ENCODE measurements around the gene SLC9A9.
A peak's percentile ranks its signal among the peaks of the same experiment; 100 is the strongest.

The SLC9A9 gene

DNA sequence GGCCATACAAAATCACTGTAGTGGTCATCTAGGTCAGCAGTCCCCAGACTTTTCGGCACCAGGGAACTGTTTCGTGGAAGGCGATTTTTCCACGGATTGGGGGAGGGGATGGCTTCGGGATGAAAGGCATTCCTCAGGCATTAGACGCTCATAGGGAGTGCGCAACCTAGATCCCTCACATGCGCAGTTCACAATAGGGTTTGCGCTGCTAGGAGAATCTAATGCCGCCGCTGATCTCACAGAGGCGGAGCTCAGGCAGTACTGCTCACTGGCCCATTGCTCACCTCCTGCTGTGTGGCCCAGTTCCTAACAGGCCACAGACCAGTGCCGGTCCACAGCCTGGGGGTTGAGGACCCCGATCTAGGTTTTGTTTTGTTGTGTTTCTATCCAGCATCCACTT lies 200.1 kb downstream of the SLC9A9 start:
- no peak for DNase-seq (ENCODE audit: low spot score)

DNA sequence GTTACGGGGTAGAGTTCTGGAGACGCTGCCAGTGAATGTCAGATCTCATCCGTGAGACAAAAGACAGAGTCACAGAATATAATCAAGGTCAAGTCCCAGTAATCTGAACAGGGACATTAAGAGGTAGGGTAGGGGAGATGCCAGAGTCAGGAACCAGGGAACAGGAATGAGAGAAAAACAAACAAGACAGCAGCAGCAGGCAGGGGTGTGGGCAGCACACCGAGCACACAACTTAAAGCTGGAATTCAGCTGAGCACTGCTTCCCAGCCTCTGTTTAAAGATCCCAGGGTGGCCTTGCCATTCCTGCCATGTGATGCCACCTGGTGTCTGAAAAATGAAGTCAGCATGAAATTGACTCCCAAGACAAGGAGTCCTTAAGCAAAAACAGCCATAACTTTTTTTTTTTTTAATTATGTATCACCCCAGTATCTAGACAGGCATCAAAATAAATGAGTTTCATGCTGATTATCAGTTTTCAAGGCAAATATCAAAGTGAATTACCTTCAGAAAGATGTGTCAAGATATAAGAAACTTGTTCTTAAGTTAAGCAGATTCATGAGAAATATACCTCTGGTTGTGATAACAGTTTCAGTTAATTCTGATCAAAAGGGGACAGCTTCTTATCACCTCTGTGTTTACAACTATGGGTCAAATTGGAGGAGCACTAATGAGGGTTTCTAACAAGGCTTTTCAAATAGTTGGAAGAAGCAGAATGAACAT lies 203.7 kb downstream of the SLC9A9 start:
- peak; percentile 10 for DNase-seq (ENCODE audit: low spot score)

DNA sequence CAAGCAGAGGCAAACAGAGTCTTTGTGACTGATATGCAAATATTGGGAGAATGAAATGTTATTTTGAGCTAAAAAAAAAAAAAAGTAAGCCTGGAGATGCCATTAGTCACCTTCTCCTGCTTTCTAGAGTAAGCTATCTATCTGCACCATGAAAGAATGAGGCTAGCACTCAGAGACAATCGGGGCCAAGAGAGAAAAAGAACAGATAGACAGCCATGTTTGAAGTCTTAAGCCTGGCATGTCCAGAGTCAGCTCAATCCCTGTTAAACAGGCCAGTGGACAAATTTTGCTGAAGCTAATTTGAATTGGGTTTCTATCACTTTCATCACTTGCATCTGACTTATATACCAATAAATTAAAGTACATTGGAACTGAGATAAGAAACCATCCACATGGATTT lies 204.4 kb downstream of the SLC9A9 start:
- no peak for DNase-seq (ENCODE audit: low spot score)

DNA sequence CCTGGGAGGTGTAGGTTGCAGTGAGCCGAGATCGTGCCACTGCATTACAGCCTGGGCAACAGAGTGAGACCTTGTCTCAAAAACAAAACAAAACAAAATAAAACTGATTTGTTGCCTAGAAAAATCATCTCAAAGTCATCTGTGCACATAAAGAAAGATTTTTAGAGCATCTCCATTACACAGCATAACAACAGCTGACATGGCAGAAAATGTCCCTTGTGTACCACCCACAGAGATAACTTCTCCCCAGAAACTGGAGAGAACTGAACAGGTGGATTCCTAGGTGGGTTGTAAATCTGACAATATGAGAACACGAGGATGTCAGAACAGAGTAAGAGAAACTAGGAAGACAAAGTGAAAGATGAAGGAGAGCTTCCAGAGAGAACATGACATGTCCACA lies 207.5 kb downstream of the SLC9A9 start:
- DNase-seq (ENCODE audit: low spot score) = no peak

DNA sequence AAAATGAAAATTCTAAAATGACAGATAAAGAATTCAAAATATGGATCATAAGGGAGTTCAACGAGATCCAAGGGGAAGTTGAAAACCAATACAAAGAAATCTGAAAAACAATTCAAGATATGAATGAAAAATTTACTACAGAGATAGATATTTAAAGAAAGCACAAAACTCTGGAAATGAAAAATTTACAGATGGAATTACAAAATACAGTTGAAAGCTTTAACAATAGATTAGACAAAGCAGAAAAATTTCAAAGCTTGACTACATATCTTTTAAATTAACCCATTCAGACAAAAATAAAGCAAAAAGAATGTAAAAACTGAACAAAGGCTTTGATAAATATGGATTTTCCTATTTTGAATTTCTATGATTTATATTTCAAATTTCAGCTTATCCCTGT lies 211.1 kb downstream of the SLC9A9 start:
- DNase-seq (ENCODE audit: low spot score) = no peak

DNA sequence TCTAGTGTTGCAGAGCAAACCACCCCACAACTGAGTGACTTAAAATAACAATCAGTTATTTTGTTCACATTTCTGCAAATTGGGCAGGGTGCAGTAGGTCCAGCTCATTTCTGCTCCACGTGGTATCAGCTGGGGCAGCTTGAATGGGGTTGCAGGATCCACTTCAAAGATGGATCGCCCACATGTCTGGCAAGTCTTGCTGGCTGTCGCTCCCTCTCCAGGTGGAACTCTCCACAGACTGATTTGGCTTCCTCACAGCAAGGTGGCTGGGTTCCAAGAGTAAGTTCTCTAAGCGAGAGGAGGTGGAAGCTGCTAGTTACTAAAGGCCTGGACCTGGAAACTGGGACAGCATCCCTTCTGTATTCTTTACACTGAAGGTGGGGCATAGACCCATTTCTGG lies 213.3 kb downstream of the SLC9A9 start:
- no peak for DNase-seq (ENCODE audit: low spot score)

DNA sequence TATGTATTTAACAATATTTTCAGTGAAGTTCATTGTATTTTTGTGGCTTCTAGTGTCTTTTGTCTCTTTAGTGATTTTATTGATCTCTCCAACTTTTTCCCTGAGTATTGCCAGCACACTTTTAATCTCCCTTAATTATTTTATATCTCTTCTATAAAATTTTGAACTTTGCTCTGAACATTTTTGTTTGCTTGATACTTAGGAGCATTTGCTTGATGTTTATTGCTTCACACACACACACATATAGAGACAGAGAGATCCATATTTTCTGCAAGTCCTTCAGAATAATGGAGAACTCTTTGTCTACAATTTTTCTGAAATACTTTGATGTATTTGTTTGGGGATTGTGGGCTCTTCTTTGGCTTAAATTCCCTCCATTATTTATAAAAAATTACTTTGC lies 213.8 kb downstream of the SLC9A9 start:
- no peak for DNase-seq (ENCODE audit: low spot score)

DNA sequence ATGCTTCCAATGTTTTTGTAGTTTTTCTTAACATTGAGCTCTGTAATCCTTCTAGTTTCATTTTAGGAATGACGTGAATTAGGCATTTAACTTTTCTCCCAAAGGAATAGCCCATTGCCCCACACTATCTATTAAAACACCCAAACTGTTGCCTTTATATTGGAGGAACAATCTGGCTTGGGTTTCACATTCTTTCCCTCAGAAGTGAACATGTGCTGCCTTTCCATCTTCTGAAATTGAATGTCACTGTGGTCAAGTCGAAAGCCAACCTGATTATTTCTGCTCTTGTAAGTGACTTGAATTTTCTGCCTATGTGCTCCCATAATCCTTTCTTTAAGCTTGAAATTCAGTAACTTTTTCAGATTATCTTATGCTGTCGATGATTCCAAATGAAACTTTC lies 214.5 kb downstream of the SLC9A9 start:
- DNase-seq (ENCODE audit: low spot score) = no peak

DNA sequence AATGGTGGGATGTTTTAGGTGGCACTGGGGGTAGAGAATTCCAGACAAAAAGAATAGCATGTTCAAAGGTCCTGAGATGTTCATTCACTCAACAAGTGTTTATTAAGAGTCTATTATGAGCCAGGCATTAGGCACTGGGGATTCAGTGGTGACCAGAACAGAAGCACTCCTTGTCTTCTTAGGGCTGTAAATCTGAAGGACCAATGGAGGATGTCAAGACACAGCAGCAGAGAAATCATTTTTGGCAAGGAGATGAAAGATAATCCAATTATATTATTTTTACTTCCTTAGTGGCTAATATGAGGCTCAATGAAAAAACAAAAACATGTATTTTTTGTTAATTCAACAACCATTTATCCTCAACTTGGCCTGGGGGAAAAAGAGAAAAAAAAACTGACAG lies 218.5 kb downstream of the SLC9A9 start:
- no peak for DNase-seq (ENCODE audit: low spot score)

DNA sequence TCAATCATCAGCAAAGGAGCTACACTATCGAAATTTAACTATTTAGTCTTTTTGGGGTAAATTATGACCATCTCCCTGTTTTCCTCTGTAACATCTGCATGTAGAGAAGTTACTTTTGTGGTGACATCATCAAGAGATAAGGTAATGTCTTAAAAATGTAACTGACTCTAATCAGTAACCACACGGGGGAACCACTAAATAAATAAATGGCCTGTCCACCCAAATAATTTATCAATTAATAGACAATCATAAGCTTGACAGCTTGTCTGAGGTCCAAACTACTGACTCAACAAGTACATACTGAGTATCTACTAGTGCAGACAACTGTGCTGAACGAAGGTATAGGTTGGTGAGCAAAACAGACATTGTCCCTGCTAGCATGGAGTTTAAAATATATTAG lies 219.3 kb downstream of the SLC9A9 start:
- DNase-seq (ENCODE audit: low spot score) = no peak

DNA sequence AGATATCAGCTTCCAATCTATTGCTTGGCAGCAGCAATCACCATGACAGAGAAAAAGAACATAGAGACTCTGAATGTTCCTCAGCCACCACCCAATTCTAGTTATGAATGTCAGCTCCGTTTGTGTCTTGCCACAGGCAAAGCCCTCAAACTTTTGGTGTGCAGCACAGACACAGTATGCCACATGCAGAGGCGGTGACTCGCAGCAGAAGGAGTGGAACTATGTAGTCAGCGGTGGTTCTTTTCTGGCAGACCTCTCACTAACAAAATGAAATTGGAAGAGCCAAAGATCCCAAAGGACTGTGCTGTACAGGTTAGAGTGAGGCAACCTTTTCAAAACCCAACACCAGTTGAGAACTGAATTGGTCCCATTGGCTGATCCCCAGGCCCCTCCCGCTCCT lies 220.9 kb downstream of the SLC9A9 start:
- DNase-seq (ENCODE audit: low spot score) = peak; percentile 46

DNA sequence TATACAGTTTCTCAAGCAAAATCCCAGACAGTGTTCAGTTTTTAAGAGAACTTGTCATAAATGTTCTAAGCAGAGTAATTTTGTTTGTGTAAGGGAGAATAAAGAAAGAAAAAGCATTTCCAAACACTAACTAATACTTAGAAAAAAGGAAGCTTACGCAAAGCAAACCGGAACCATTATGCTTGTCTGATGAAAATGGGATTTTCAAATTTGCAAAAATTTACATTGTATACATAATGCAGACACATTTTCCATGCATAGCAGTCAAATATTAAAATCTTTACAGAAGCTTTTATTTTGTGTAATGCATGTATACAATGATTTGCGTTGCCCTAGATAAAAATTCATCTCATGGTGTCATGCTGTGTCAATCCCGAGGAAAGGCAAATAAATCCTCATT lies 229.0 kb downstream of the SLC9A9 start:
- DNase-seq (ENCODE audit: low spot score) = no peak

DNA sequence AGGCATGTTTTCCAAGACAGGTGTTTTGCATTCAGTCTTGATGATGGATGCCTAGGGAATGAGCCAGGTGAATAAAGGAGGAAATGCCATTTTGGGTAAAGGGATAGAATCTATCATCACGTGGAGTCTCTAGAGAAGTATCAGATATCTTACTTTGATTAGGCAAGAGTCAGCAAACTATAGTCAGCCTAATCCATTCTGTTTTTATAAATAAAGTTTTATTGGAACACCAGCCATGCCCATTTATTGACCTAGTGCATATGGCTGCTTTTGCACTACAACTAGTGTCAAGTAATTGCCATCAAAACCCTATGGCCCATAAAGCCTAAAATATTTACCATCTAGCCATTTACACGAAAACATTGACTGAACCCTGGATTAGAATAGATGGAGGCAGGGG lies 231.2 kb downstream of the SLC9A9 start:
- no peak for DNase-seq (ENCODE audit: low spot score)

DNA sequence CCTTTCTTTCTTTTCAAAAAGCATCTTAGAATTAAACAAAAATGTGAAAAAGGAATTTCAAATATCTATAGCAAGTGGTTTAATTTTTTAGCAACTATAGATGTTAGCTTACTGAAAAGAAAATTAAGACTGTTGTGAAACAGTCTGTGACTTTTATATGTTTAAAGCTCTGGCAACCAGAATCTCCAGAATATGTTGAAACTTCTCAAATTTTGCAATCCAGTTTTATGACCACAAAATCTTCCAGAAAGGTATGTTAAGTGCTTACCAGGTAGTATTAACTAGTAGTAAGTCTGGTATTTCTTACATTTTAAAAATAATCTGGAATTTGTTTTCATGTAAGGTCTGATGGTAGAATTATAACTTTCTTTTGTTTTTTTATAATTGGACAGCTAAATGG lies 235.0 kb downstream of the SLC9A9 start:
- DNase-seq (ENCODE audit: low spot score) = no peak

DNA sequence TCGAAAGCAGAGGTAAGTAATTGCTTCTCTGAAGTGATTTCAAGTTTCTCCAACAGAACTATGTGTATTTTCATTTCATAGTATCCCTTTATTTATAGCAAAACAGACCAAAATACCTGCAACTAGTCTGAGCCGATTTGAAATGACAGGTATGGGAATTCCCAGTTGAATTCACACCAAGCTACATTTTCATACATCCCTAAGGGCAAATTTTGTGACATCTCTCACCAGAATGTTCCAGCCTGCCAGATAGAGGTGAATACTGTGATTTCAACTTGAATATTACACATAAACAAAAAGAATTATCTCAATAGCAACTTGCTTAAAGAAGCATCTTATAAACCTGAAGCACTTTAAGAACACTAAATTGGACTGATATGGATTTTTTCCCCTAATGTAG lies 235.7 kb downstream of the SLC9A9 start:
- no peak for DNase-seq (ENCODE audit: low spot score)

DNA sequence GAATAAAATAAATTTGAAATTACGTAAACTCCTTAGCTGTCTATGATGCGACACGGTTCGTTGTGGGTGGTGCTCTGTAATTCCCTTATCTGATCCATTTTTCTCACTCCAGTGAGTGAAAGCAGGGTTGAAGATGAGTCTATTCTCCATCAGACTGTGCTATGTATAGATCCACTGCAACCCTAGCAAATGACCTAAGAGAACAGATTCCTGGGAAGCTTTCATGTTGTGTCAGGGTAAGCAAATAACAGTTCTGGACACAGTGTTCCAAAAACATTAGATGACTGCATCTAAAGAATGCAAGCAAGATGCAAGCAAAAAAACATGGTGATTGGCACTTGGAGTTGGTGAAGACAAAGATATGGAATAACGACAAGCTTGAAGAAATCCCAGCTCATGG lies 239.3 kb downstream of the SLC9A9 start:
- no peak for DNase-seq (ENCODE audit: low spot score)

DNA sequence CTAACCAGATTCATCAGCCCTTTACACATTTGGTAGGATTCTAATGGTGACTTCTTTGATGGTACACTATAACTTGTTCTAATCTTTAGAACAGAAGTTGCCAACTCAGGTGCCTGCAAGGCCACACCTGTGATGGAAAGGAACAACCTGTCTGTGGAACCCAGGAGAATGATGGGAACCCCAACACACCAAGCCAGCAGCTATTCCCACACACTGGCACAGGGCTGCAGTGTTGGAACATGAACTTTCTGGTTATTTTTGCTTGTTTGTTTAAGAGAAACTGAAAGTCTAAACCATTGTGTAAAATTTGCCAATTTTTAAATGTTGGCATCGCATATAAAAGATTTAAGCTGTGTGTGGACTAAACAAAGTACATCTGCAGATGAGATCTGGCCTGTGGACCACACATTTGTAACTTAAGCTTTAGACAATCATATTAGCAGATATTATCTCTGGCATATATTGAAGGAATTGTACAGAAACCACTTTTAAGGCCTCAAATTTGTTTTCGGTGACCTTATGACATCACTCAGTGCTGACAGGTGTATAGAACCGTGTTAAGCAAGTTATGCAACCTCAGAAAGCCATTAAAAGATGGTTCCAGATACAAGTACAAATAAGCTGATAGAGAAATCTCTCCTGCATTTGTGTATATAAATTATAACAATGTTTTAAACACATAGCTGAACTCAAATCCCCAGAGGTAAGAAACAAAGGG lies 242.9 kb downstream of the SLC9A9 start:
- DNase-seq (ENCODE audit: low spot score) = no peak

DNA sequence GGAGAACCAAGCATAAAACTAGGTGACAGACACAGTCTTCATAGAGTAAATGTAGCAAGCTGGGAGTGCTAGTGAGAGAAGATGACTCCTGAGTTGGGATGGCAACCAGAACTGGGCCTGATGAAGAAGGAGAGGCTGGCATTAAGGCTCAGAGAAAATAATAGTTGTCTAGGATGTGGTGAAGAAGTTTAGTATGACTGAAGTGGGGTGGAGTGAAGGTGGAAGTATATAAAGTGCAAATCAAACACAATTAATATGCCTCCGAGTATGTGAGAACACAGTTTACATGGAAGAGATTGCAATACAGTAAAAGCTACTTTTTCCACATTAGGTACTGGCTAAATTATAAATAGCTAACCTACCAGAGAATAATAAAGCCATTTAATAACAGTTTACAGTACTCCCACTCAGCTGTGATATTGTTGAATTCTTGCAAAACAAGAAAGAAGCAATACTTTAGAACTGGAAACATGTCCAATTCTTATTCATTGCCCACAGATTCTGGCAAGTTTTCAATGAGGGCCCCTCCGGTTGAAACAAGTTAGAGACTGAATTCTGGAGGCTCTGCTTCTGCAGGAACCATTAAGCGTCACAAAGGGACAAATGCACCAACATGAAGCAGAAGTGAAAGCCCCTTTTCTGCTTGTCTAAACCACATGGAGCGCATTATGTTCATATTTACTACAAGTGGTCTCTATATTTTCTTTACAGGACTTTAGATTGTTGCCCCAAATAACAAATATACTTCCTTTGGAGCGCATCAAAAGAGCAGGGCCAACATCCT lies 243.7 kb downstream of the SLC9A9 start:
- no peak for DNase-seq (ENCODE audit: low spot score)

DNA sequence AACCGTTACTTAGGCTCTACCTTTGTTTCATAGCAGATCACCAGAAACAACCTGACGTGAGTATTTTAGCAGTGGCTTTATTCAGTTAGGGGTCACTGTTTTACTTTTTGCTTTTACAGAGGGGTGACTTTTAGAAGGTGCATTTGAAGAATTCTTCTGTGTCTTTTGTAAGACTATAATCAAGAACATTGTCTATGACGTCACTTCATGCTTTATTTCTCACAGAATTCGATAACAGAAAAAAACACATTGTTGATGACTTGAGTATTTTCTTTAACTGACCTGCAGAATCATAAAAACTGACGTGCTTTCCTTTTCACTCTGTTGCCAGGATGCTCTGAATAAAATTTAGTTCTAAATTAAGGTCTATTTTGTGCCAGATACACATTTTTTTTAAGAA lies 244.5 kb downstream of the SLC9A9 start:
- no peak for DNase-seq (ENCODE audit: low spot score)

DNA sequence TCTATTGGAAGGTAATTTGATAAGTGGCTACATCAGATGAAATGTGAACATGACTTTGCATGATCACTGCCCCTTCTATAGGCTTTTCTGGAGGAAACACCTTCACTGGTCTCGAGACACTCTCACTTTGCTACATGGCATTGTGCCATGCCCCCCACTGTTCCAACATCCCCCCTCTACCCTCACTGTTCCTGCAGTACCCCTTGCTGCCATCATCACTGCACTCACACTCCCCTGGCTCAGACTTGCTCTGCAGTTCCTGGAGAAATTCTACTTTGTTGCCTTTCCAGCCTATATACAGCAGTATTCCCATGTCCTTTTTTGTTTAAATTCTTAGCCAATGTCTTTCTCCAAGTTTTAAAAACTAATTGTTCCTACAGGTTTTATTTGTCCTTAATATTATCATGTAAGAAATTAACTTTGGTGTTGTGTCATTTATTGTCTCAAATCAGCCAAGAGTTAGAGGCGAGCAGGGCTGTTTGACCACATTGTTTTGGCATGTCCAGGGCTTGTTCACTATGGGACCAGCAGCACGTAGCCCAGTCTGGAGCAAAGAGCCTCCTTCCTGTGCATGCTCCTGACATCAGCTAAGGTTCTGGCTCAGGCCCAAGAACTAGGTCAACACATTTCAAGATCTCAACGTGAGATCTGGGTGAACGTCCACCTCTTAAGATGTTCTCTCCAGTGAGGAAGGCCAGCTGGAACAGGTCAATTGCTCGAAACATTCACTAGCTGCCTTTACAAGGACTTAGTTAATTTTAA lies 246.4 kb downstream of the SLC9A9 start:
- DNase-seq (ENCODE audit: low spot score) = no peak

DNA sequence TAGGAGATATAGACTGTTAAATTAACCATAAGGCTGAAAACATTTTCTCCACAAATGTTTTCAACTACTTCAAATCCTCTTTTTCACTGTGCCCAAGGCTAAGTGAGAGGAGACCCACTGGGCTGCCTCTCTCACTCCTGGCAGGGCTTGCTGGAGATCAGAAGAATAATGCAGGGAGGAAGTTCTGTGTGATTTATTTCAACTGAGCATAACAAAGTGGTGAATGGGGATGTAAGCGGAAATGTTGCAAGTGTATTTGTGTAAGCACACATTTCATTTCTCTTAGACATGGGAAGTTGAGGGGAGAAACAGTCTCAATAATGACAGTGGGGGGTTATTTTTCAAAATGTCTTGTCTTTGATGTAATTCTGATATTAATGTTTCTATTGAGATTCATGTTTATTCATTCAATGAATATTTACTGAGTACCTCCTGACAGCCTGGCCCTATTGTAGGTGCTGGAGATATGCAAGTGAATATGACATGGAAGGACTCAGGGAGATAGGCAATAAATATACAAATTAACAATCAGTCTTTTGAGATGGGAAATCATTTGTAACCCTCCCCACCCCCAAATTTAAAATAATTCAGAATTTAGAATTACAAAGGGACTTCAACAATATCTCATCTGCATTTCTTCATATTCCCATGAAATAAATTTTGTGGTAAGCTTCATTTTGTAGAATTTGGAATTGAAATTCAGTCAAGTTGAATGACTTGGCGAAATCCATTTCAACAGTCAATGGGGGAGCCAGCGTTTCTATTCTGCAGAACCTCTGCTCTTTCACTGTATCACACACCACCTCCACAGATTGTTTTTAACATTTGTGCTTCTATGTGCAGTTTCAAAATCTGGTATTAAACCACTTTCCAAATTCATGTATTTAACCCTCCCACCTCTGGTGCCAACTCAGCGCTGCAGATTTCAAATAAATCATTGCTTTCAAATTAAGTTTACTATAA lies 247.2 kb downstream of the SLC9A9 start:
- DNase-seq (ENCODE audit: low spot score) = no peak

Measured in activated CD4-positive, alpha-beta T cell treated with anti-CD3 and anti-CD28 coated beads, Interleukin-2, Interleukin-4, amounts not matched to agents 100 ng/mL and 50 ng/mL, durations not matched to agents 16 hours and 8 hours (primary cell).